Calu3 (cell line): ENCODE results near the gene LRRC75A. TPM values are rescaled to one million over a fixed set of nuclear protein-coding genes. Genes with fewer than 3 reads are reported as not detected.

Source experiments
- total RNA-seq: library from RNA; stranded (reverse); gene quantifications from 2 replicates; pipeline ENCODE4 v1.2.3, GENCODE V29; 2022

LRRC75A gene
- total RNA-seq, 1 experiment from 2014 or later = 3.0 TPM

Other genes starting within 250 kb of the LRRC75A start
- gene CENPV, start 138.7 kb downstream of the LRRC75A start, total RNA-seq = 49.9 and 58.0 TPM in 2 replicates
- 973 and 1,004 TPM in 2 replicates for gene UBB, start 111.1 kb downstream of the LRRC75A start, total RNA-seq
- 0.87 and 1.0 TPM in 2 replicates for gene TRPV2, start 76.6 kb downstream of the LRRC75A start, total RNA-seq
- gene ZNF287, start 77.0 kb upstream of the LRRC75A start, total RNA-seq = not detected in 2 replicates
- gene ZNF624, start 161.7 kb upstream of the LRRC75A start, total RNA-seq = 2.3 and 3.3 TPM in 2 replicates
- gene CCDC144A, start 198.0 kb upstream of the LRRC75A start, total RNA-seq = 15.9 and 16.8 TPM in 2 replicates